Neural crest cell (in vitro differentiated cells): Measurements from ENCODE around the gene UBTD1. TPM values are rescaled to one million over a fixed set of nuclear protein-coding genes. Genes with fewer than 3 reads are reported as not detected.

Experiments
- DNase-seq: peaks from one replicate; pipeline ENCODE4 v3.0.0; 2021; ENCODE audit warnings: low read depth, mixed read lengths, low spot score
- H3K27ac Mint-ChIP-seq: one replicate; pipeline ENCODE4 v1.8.0; 2021; ENCODE audit warnings: mild to moderate bottlenecking, mixed read lengths; ENCODE audit not compliant: unreplicated experiment
- H3K27me3 Mint-ChIP-seq: 2 replicates; pipeline ENCODE4 v1.8.0; 2021; ENCODE audit warnings: low read depth, mild to moderate bottlenecking, mixed read lengths
- H3K36me3 Mint-ChIP-seq: 2 replicates; pipeline ENCODE4 v1.8.0; 2021; ENCODE audit warnings: low read depth, mild to moderate bottlenecking, mixed read lengths
- H3K4me1 Mint-ChIP-seq: 2 replicates; pipeline ENCODE4 v1.8.0; 2021; ENCODE audit warnings: mixed read lengths
- H3K4me3 Mint-ChIP-seq: one replicate; pipeline ENCODE4 v1.8.0; 2021; ENCODE audit warnings: mild to moderate bottlenecking, mixed read lengths
- H3K9me3 Mint-ChIP-seq: 2 replicates; pipeline ENCODE4 v1.8.0; 2021; ENCODE audit warnings: mixed read lengths
- CTCF ChIP-seq: fragments of 200-600 bp; sonication (generic); conservative IDR thresholded peaks from 2 replicates; pipeline ENCODE4 v1.5.0; 2021; ENCODE audit warnings: antibody characterized with exemption, mild to moderate bottlenecking
- total RNA-seq: library from RNA; stranded (reverse); gene quantifications from 2 replicates; pipeline ENCODE4 v1.2.1, GENCODE V29; 2021

Gene UBTD1
- total RNA-seq, 1 donor from 2014 or later = 8.7 TPM

DNA sequence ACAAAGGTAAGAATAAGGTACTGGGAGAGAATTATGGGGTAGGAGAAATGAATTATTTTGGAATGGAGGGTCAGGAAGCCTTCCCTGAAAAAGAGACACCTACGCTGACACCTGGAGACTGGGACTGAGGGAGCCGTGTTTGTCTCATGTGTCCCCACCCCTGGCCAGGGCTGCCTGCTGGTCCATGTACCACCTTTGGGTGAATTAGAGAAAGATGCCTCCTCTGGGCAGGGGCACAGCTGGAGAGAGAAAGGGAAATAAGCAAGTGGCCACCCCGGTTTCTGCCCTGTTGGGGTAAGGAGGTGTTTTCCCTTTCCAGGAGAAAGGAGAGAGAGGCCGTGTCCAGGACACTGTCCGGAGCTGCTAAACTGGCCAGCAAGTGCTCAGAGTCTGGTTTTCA lies 21.8 kb downstream of the UBTD1 start:
- H3K27ac Mint-ChIP-seq = no peak overlapping the region
- no peaks in the 10 kb centered on the region for H3K36me3 Mint-ChIP-seq
- H3K27me3 Mint-ChIP-seq = peaks cover 3% of the 10 kb centered on the region
- DNase-seq = no peak
- H3K4me3 Mint-ChIP-seq = no peak overlapping the region
- TF ChIP-seq CTCF = no peak
- peaks cover 15% of the 10 kb centered on the region for H3K4me1 Mint-ChIP-seq
- H3K9me3 Mint-ChIP-seq = no peaks in the 10 kb centered on the region

DNA sequence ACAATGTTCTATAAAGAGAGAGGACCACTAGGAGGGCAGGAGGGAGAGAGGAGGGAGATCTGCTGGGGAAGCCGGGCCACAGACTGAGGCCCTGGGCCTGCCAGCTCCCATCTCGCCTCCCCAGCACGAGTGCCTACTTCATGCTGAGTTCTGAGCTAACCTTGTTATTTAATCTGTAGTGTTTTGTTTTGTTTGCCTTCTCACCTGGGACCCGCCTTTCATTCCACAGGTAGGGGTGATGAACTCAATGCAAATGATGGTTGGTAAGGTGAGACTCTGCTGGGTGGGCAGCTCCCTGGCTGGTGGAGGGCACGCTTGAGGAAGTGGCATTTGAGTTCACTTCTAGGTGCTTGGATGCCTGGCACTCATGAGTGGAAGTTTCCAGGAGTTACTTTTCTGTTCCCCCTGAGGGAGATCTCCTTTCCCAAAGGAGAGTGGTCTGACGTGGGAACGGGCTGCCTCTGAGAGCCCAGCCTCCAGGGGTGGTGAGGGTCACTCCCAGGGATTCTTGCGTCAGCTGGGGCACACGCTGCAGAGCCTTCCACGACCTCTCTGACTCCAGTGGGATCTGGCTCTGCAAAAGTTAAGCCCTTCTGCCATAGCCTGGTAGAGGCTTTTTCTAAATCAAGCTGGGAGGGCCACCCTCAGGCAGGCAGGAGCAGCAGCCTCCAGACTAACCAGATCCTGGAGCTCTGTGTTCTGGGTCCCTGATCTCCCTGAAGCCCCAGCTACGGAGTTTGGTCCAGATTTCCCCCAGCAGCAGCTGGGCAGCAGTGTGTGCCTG lies 22.4 kb downstream of the UBTD1 start:
- no peak for TF ChIP-seq CTCF
- Mint-ChIP-seq H3K4me3 (no peak overlapping the region), H3K27me3 (peaks cover 3% of the 10 kb centered on the region), H3K36me3 (no peaks in the 10 kb centered on the region), H3K9me3 (no peaks in the 10 kb centered on the region), H3K27ac (no peak overlapping the region), H3K4me1 (peaks cover 15% of the 10 kb centered on the region)
- no peak for DNase-seq

GRCh38 chr10:97522071-97522470 lies 23.3 kb downstream of the UBTD1 start:
- Mint-ChIP-seq H3K4me3 (no peak overlapping the region), H3K9me3 (no peaks in the 10 kb centered on the region), H3K36me3 (no peaks in the 10 kb centered on the region), H3K4me1 (peaks cover 15% of the 10 kb centered on the region), H3K27me3 (peaks cover 3% of the 10 kb centered on the region), H3K27ac (peak overlapping the region; percentile 38)
- no peak for TF ChIP-seq CTCF
- DNase-seq = no peak

DNA sequence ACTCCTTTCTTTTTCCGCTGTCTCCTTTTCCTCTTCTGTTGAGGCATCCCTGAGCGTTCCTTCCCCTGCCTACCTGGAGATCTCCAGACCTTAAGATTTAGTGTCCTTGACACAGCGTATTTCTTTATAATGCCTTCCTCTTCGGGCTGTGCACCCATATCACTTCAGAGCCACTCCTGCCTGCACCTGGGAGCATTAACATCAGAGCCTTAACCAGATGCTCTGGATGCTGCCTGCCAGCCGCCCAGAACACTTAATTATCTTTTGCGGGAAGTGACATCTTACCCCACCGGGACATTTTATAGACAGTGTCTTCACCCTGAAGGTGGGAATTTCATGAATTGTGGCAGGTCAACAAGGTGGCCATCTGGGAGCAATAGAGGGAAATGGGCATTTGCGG lies 24.2 kb downstream of the UBTD1 start:
- H3K27me3 Mint-ChIP-seq = peaks cover 3% of the 10 kb centered on the region
- H3K4me3 Mint-ChIP-seq = no peak overlapping the region
- peaks cover 15% of the 10 kb centered on the region for H3K4me1 Mint-ChIP-seq
- no peaks in the 10 kb centered on the region for H3K36me3 Mint-ChIP-seq
- H3K9me3 Mint-ChIP-seq = no peaks in the 10 kb centered on the region
- H3K27ac Mint-ChIP-seq = no peak overlapping the region
- no peak for TF ChIP-seq CTCF
- DNase-seq = no peak

DNA sequence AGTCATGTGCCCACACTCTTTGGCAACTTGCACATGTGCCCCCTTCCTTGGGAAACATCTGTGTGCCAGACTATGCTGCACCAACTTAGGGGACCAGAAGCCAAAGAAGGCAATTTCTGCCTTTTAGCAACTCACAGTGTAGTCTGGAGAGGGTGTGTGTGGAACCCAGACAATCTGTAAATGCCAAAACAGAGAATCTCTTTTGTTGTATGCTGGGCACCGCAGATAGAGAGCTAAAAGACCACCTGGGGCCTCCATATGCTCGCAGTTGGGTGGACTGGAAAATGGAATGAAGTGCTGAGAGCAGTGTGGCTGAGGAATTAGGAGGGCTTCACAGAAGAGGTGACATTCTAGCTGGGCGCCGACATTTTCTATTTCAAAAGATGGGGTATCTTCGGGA lies 26.4 kb downstream of the UBTD1 start:
- no peaks in the 10 kb centered on the region for H3K4me1 Mint-ChIP-seq
- peaks cover 3% of the 10 kb centered on the region for H3K27me3 Mint-ChIP-seq
- no peak overlapping the region for H3K4me3 Mint-ChIP-seq

More for the DNA sequence above, 26.4 kb downstream of the UBTD1 start:
- TF ChIP-seq CTCF = no peak
- Mint-ChIP-seq H3K9me3 (peaks cover 3% of the 10 kb centered on the region), H3K27ac (no peak overlapping the region), H3K36me3 (peaks cover 5% of the 10 kb centered on the region)
- no peak for DNase-seq
